H9 (cell line): Measurements from ENCODE around the gene ARHGAP10. TPM values are rescaled to one million over a fixed set of nuclear protein-coding genes. Genes with fewer than 3 reads are reported as not detected.

Source experiments
- DNase-seq: peaks from one replicate; pipeline ENCODE4 v3.0.0-alpha.2; 2017
- H2AFZ ChIP-seq: one replicate; pipeline ENCODE4 v1.6.1; 2013; ENCODE audit warnings: mild to moderate bottlenecking, low read length, control low read depth, moderate library complexity
- H2AK5ac ChIP-seq: 2 replicates; pipeline ENCODE4 v1.6.1; 2013; ENCODE audit warnings: low read length, control low read depth, mixed read lengths; ENCODE audit not compliant: insufficient read length
- H2BK120ac ChIP-seq: one replicate; pipeline ENCODE4 v1.6.1; 2013; ENCODE audit warnings: low read depth, mild to moderate bottlenecking, low read length, control low read depth, inconsistent platforms; ENCODE audit not compliant: poor library complexity, severe bottlenecking
- H2BK12ac ChIP-seq: 2 replicates; pipeline ENCODE4 v1.6.1; 2013; ENCODE audit warnings: low read length, control low read depth, mixed read lengths, low read depth; ENCODE audit not compliant: insufficient read length
- H2BK15ac ChIP-seq: 2 replicates; pipeline ENCODE4 v1.6.1; 2013; ENCODE audit warnings: low read depth, low read length, control low read depth
- H2BK20ac ChIP-seq: one replicate; pipeline ENCODE4 v1.6.1; 2013; ENCODE audit warnings: low read depth, mild to moderate bottlenecking, low read length, control low read depth, inconsistent platforms; ENCODE audit not compliant: poor library complexity, severe bottlenecking
- H2BK5ac ChIP-seq: 2 replicates; pipeline ENCODE4 v1.6.1; 2013; ENCODE audit warnings: low read length, control low read depth, mixed read lengths; ENCODE audit not compliant: insufficient read length
- H3K14ac ChIP-seq: 2 replicates; pipeline ENCODE4 v1.6.1; 2013; ENCODE audit warnings: low read length, control low read depth; ENCODE audit not compliant: insufficient read depth
- H3K18ac ChIP-seq: 2 replicates; pipeline ENCODE4 v1.6.1; 2013; ENCODE audit warnings: low read depth, mild to moderate bottlenecking, mixed read lengths, low read length, control low read depth; ENCODE audit not compliant: insufficient read length
- H3K23ac ChIP-seq: 2 replicates; pipeline ENCODE4 v1.6.1; 2013; ENCODE audit warnings: low read length, control low read depth, mixed read lengths, low read depth; ENCODE audit not compliant: insufficient read length
- H3K23me2 ChIP-seq: 2 replicates; pipeline ENCODE4 v1.6.1; 2013; ENCODE audit warnings: low read depth, mild to moderate bottlenecking, mixed read lengths, low read length, control low read depth; ENCODE audit not compliant: insufficient read length, poor library complexity, severe bottlenecking
- H3K27ac ChIP-seq: 2 replicates; pipeline ENCODE4 v1.5.1; 2013; ENCODE audit warnings: low read length, control low read depth, mixed read lengths, low read depth; ENCODE audit not compliant: insufficient read length
- H3K27me3 ChIP-seq: 2 replicates; pipeline ENCODE4 v1.6.1; 2013; ENCODE audit warnings: low read length, control low read depth, inconsistent platforms; ENCODE audit not compliant: insufficient read depth
- H3K4ac ChIP-seq: 2 replicates; pipeline ENCODE4 v1.6.1; 2013; ENCODE audit warnings: low read depth, mild to moderate bottlenecking, control low read depth, inconsistent platforms, low read length, moderate library complexity
- H3K4me1 ChIP-seq: 2 replicates; pipeline ENCODE4 v1.6.1; 2013; ENCODE audit warnings: low read length, control low read depth, inconsistent platforms; ENCODE audit not compliant: insufficient read depth
- H3K4me2 ChIP-seq: 2 replicates; pipeline ENCODE4 v1.6.1; 2013; ENCODE audit warnings: low read length, control low read depth, mixed read lengths; ENCODE audit not compliant: insufficient read length, insufficient read depth
- H3K56ac ChIP-seq: 2 replicates; pipeline ENCODE4 v1.6.1; 2013; ENCODE audit warnings: low read depth, mild to moderate bottlenecking, mixed read lengths, low read length, control low read depth; ENCODE audit not compliant: insufficient read length
- H3K79me1 ChIP-seq: 2 replicates; pipeline ENCODE4 v1.6.1; 2013; ENCODE audit warnings: low read depth, mild to moderate bottlenecking, moderate library complexity, low read length, control low read depth, inconsistent platforms; ENCODE audit not compliant: insufficient read depth, poor library complexity, severe bottlenecking
- H3K79me2 ChIP-seq: 2 replicates; pipeline ENCODE4 v1.6.1; 2013; ENCODE audit warnings: low read length, control low read depth, inconsistent platforms; ENCODE audit not compliant: insufficient read depth
- H3K9ac ChIP-seq: 2 replicates; pipeline ENCODE4 v1.6.1; 2013; ENCODE audit warnings: low read length, control low read depth, mixed read lengths; ENCODE audit not compliant: insufficient read length; ENCODE audit errors: extremely low read depth
- H3K9me3 ChIP-seq: one replicate; pipeline ENCODE4 v1.6.1; 2013; ENCODE audit warnings: low read depth, low read length, inconsistent platforms; ENCODE audit not compliant: control insufficient read depth
- H3T11ph ChIP-seq: one replicate; pipeline ENCODE4 v1.6.1; 2013; ENCODE audit warnings: mild to moderate bottlenecking, low read length, control low read depth, inconsistent platforms
- H4K20me1 ChIP-seq: one replicate; pipeline ENCODE4 v1.6.1; 2013; ENCODE audit not compliant: control insufficient read depth, insufficient read length, insufficient read depth
- H4K5ac ChIP-seq: 2 replicates; pipeline ENCODE4 v1.6.1; 2013; ENCODE audit warnings: low read depth, mild to moderate bottlenecking, mixed read lengths, low read length, control low read depth; ENCODE audit not compliant: insufficient read length
- H4K8ac ChIP-seq: replicated peaks from 2 replicates; pipeline ENCODE4 v1.6.1; 2013; ENCODE audit warnings: low read length, control low read depth, mixed read lengths, low read depth; ENCODE audit not compliant: insufficient read length
- H4K91ac ChIP-seq: 2 replicates; pipeline ENCODE4 v1.6.1; 2013; ENCODE audit warnings: low read depth, mild to moderate bottlenecking, moderate library complexity, mixed read lengths, low read length, control low read depth; ENCODE audit not compliant: insufficient read length
- H3K27ac Mint-ChIP-seq, 3 experiments: 2 replicates in 2 of 3; 3 replicates in 1 of 3; pipeline ENCODE4 v1.8.0; 2020 to 2021; ENCODE audit warnings: mixed read lengths in 3 of 3, mild to moderate bottlenecking in 1 of 3, moderate library complexity in 1 of 3
- H3K27me3 Mint-ChIP-seq: 2 replicates; pipeline ENCODE4 v1.8.0; 2021; ENCODE audit warnings: low read depth, mild to moderate bottlenecking, moderate library complexity, mixed read lengths
- H3K36me3 Mint-ChIP-seq, 3 experiments: 2 replicates in 2 of 3; 3 replicates in 1 of 3; pipeline ENCODE4 v1.8.0; 2020 to 2021; ENCODE audit warnings: low read depth in 3 of 3, mixed read lengths in 3 of 3; ENCODE audit not compliant: insufficient read depth in 1 of 3
- H3K4me1 Mint-ChIP-seq, 2 experiments: 2 replicates each; pipeline ENCODE4 v1.8.0; 2020; ENCODE audit warnings: mixed read lengths in 2 of 2
- H3K4me3 Mint-ChIP-seq, 2 experiments: 2 replicates in 1 of 2; 3 replicates in 1 of 2; pipeline ENCODE4 v1.8.0; 2020 to 2021; ENCODE audit warnings: mild to moderate bottlenecking in 2 of 2, mixed read lengths in 2 of 2, moderate library complexity in 1 of 2
- H3K9me3 Mint-ChIP-seq, 2 experiments: 2 replicates in 1 of 2; 3 replicates in 1 of 2; pipeline ENCODE4 v1.8.0; 2020; ENCODE audit warnings: mild to moderate bottlenecking in 2 of 2, mixed read lengths in 2 of 2, moderate library complexity in 1 of 2
- CTCF ChIP-seq: fragments of 200-600 bp; sonication (generic); conservative IDR thresholded peaks from 3 replicates; pipeline ENCODE4 v1.8.0; 2021; ENCODE audit warnings: antibody characterized with exemption, mild to moderate bottlenecking
- WGBS: extraction: QIAGEN DNeasy Blood & Tissue Kit; methylation state at CpG from one replicate; pipeline ENCODE4 v1.1.7; 2013; ENCODE audit warnings: missing lambda C conversion rate, low lambda C conversion rate, mixed read lengths; ENCODE audit not compliant: insufficient read length; ENCODE audit errors: extremely low coverage; 5-methylcytosine and 5-hydroxymethylcytosine counted together
- total RNA-seq: library from RNA; stranded (reverse); gene quantifications from 2 replicates; pipeline ENCODE4 v1.2.1, GENCODE V29; 2021

Gene ARHGAP10
- total RNA-seq, 1 experiment from 2014 or later = 7.8 TPM

- H3K4me2 ChIP-seq = no peak overlapping the region
- TF ChIP-seq CTCF = no peak
- H3K27me3 Mint-ChIP-seq = no peaks in the 10 kb centered on the region
These were observed 89.1 kb downstream of the ARHGAP10 start for GRCh38 chr4:147820975-147821374.

More at GRCh38 chr4:147820975-147821374, 89.1 kb downstream of the ARHGAP10 start:
- H3K9me3 ChIP-seq = no peaks in the 10 kb centered on the region
- H3K79me2 ChIP-seq = no peaks in the 10 kb centered on the region
- WGBS = no CpG with 5 or more reads among the region's 6 CpGs
- H2BK20ac ChIP-seq = no peak overlapping the region
- Mint-ChIP-seq H3K4me1 (peaks cover 3 to 5% of the 10 kb centered on the region in 2 experiments; a peak in 1 of 4 replicates), H3K4me3 (no peak overlapping the region), H3K27ac (no peak overlapping the region), H3K9me3 (no peaks in the 10 kb centered on the region), H3K36me3 (no peaks in the 10 kb centered on the region)
- no peaks in the 10 kb centered on the region for H3K4me1 ChIP-seq
- H4K8ac ChIP-seq = no peak overlapping the region
- H3K9ac ChIP-seq = no peak overlapping the region
- no peak overlapping the region for H2AFZ ChIP-seq
- no peak overlapping the region for H4K5ac ChIP-seq
- H4K20me1 ChIP-seq = no peaks in the 10 kb centered on the region
- H3K23ac ChIP-seq = no peak overlapping the region
- no peak overlapping the region for H3K27ac ChIP-seq
- H3T11ph ChIP-seq = no peak overlapping the region
- no peak overlapping the region for H2BK12ac ChIP-seq
- no peak for DNase-seq
- H2BK5ac ChIP-seq = no peak overlapping the region
- H3K18ac ChIP-seq = no peak overlapping the region
- H3K23me2 ChIP-seq = no peaks in the 10 kb centered on the region
- no peak overlapping the region for H3K14ac ChIP-seq
- H3K4ac ChIP-seq = no peak overlapping the region
- no peak overlapping the region for H3K56ac ChIP-seq
- H3K27me3 ChIP-seq = no peaks in the 10 kb centered on the region
- no peak overlapping the region for H2AK5ac ChIP-seq
- H2BK15ac ChIP-seq = no peak overlapping the region
- no peak overlapping the region for H4K91ac ChIP-seq
- H2BK120ac ChIP-seq = no peak overlapping the region
- no peaks in the 10 kb centered on the region for H3K79me1 ChIP-seq
